Measurements from ENCODE around the gene ECE2.

ECE2 gene

GRCh38 chr3:184230603-184231528 is 45.0 kb upstream of the ECE2 start (continued):
- TF ChIP-seq PBX3 (CRISPR knock-in tag; IDR thresholded peaks at IDR 0.05) (no peak), ZNF2 (tag by site-specific recombination; IDR thresholded peaks at IDR 0.05) (no peak)

GRCh38 chr3:184231671-184232070 is 44.2 kb upstream of the ECE2 start:
- Histone ChIP-seq H3K9me3 (ENCODE audit: control insufficient read depth, insufficient read depth, low read depth, low read length) (no peaks in the 10 kb centered on the region), H3K27ac (ENCODE audit: extremely low read depth, low read depth, low read length) (no peak overlapping the region), H3K4me3 (ENCODE audit: low read depth, low read length) (no peak overlapping the region), H3K36me3 (ENCODE audit: control insufficient read depth in 2 of 2, insufficient read depth in 1 of 2, low read length in 2 of 2) (no peaks in the 10 kb centered on the region), H3K4me1 (ENCODE audit: control insufficient read depth, insufficient read depth, low read length) (no peaks in the 10 kb centered on the region)
- POLR2A ChIA-PET, result no interaction called here
- TF ChIP-seq PRDM2 (tag by site-specific recombination; IDR thresholded peaks at IDR 0.05; ENCODE audit: borderline replicate concordance), result no peak
- TF ChIP-seq ZNF132 (tag by site-specific recombination; IDR thresholded peaks at IDR 0.05; ENCODE audit: borderline replicate concordance), result no peak
- no peak for TF ChIP-seq ZNF133 (tag by site-specific recombination; IDR thresholded peaks at IDR 0.05)
- TF ChIP-seq ZNF311 (tag by site-specific recombination; IDR thresholded peaks at IDR 0.05; ENCODE audit: borderline replicate concordance), result no peak
- TF ChIP-seq SCRT1 (tag by site-specific recombination; IDR thresholded peaks at IDR 0.05; ENCODE audit: borderline replicate concordance), result no peak
- no peak for TF ChIP-seq ZFP37 (tag by site-specific recombination; IDR thresholded peaks at IDR 0.05)
- TF ChIP-seq SALL2 (tag by site-specific recombination; IDR thresholded peaks at IDR 0.05; ENCODE audit: borderline replicate concordance), result no peak
- CTCF ChIA-PET, result no interaction called here

GRCh38 chr3:184233127-184233843 is 42.5 kb upstream of the ECE2 start:
- H3K4me3 ChIP-seq (ENCODE audit: low read depth, low read length), result no peak overlapping the region
- ChIA-PET CTCF (no interaction called here), POLR2A (no interaction called here)
- no peaks in the 10 kb centered on the region for H3K4me1 ChIP-seq (ENCODE audit: control insufficient read depth, insufficient read depth, low read length)
- H3K36me3 ChIP-seq (ENCODE audit: control insufficient read depth in 2 of 2, insufficient read depth in 1 of 2, low read length in 2 of 2), result no peaks in the 10 kb centered on the region
- no peak overlapping the region for H3K27ac ChIP-seq (ENCODE audit: extremely low read depth, low read depth, low read length)
- no peaks in the 10 kb centered on the region for H3K9me3 ChIP-seq (ENCODE audit: control insufficient read depth, insufficient read depth, low read depth, low read length)
- no peak for TF ChIP-seq ZNF398 (tag by site-specific recombination; IDR thresholded peaks at IDR 0.05)
- no peak for TF ChIP-seq ZBTB21 (tag by site-specific recombination; IDR thresholded peaks at IDR 0.05)
- no peak for TF ChIP-seq ZNF18 (tag by site-specific recombination; IDR thresholded peaks at IDR 0.05)
- no peak for TF ChIP-seq ZNF121 (tag by site-specific recombination; IDR thresholded peaks at IDR 0.05)
- TF ChIP-seq ZNF10 (tag by site-specific recombination; IDR thresholded peaks at IDR 0.05), result no peak
- TF ChIP-seq ZNF214 (tag by site-specific recombination; IDR thresholded peaks at IDR 0.05; ENCODE audit: borderline replicate concordance), result no peak
- no peak for TF ChIP-seq PBX3 (CRISPR knock-in tag; IDR thresholded peaks at IDR 0.05)
- no peak for TF ChIP-seq ZBTB20 (tag by site-specific recombination; IDR thresholded peaks at IDR 0.05)
- TF ChIP-seq ZNF132 (tag by site-specific recombination; IDR thresholded peaks at IDR 0.05; ENCODE audit: borderline replicate concordance), result no peak
- TF ChIP-seq ZNF16 (tag by site-specific recombination; IDR thresholded peaks at IDR 0.05; ENCODE audit: low read depth), result no peak
- no peak for TF ChIP-seq ZNF843 (tag by site-specific recombination; IDR thresholded peaks at IDR 0.05)
- TF ChIP-seq ZNF791 (tag by site-specific recombination; IDR thresholded peaks at IDR 0.05), result no peak

All from HEK293 (cell line).